Bronchial epithelial cell (primary cell): ENCODE measurements around the gene AVPR2. TPM values are rescaled to one million over a fixed set of nuclear protein-coding genes. Genes with fewer than 3 reads are reported as not detected.
A peak's percentile ranks its signal among the peaks of the same experiment; 100 is the strongest.

Source experiments
- DNase-seq: peaks from one replicate; pipeline ENCODE4 v3.0.0-alpha.2; 2010; ENCODE audit warnings: low read depth
- FAIRE-seq: peaks from 2 replicates; lab custom pipeline; 2011; peaks lifted over from hg19 to GRCh38; lab: Jason Lieb, UNC
- H3K27me3 ChIP-seq: 2 replicates; pipeline ENCODE4 v1.5.1; 2011; ENCODE audit warnings: low read length; ENCODE audit not compliant: control insufficient read depth, insufficient read depth
- H3K36me3 ChIP-seq: 2 replicates; pipeline ENCODE4 v1.5.1; 2011; ENCODE audit warnings: low read length; ENCODE audit not compliant: control insufficient read depth, insufficient read depth
- H3K4me3 ChIP-seq: 2 replicates; pipeline ENCODE4 v1.5.1; 2011; ENCODE audit warnings: mild to moderate bottlenecking, low read depth, low read length, control low read depth
- CTCF ChIP-seq: IDR thresholded peaks from 2 replicates; pipeline ENCODE4 v1.5.1; 2011; ENCODE audit warnings: mild to moderate bottlenecking, moderate library complexity, low read length, control low read depth, inconsistent platforms; ENCODE audit not compliant: insufficient read depth, severe bottlenecking
- total RNA-seq: library from RNA; depleted of rRNA; stranded (reverse); fragments of >200 nt; gene quantifications from 2 replicates; pipeline ENCODE4 v1.2.1, GENCODE V29; 2014

Gene AVPR2
- total RNA-seq, 1 donor from 2014 or later, result not detected

GRCh38 chrX:153921511-153922446, 17.3 kb downstream of the AVPR2 start:
- FAIRE-seq (no peak), DNase-seq (no peak)
- no peaks in the 10 kb centered on the region for H3K27me3 ChIP-seq
- no peak overlapping the region for H3K4me3 ChIP-seq
- H3K36me3 ChIP-seq, result no peaks in the 10 kb centered on the region
- no peak for TF ChIP-seq CTCF

GRCh38 chrX:153922932-153923857, 18.7 kb downstream of the AVPR2 start:
- DNase-seq, result no peak
- FAIRE-seq, result no peak

GRCh38 chrX:153924149-153924861, 19.8 kb downstream of the AVPR2 start:
- FAIRE-seq (no peak), DNase-seq (no peak)
- no peak overlapping the region for H3K4me3 ChIP-seq
- peak; percentile 20 for TF ChIP-seq CTCF
- no peaks in the 10 kb centered on the region for H3K27me3 ChIP-seq
- no peaks in the 10 kb centered on the region for H3K36me3 ChIP-seq

More at GRCh38 chrX:153922932-153923857, 18.7 kb downstream of the AVPR2 start:
- Histone ChIP-seq H3K27me3 (no peaks in the 10 kb centered on the region), H3K4me3 (no peak overlapping the region), H3K36me3 (no peaks in the 10 kb centered on the region)
- peak; percentile 70 for TF ChIP-seq CTCF

GRCh38 chrX:153925387-153925738, 20.9 kb downstream of the AVPR2 start:
- TF ChIP-seq CTCF, result no peak
- Histone ChIP-seq H3K36me3 (peaks cover 1% of the 10 kb centered on the region), H3K4me3 (no peak overlapping the region), H3K27me3 (no peaks in the 10 kb centered on the region)
- DNase-seq, result no peak
- no peak for FAIRE-seq

- Histone ChIP-seq H3K27me3 (no peaks in the 10 kb centered on the region), H3K36me3 (peaks cover 1% of the 10 kb centered on the region), H3K4me3 (peak within 1 kb of the TSS; percentile 53)
- TF ChIP-seq CTCF, result no peak
- FAIRE-seq (no peak), DNase-seq (no peak)
These were observed 21.5 kb downstream of the AVPR2 start, which contains the start of gene ARHGAP4 for GRCh38 chrX:153925739-153926551. ARHGAP4 (minus strand) TSS chrX:153926264; CDS start chrX:153926202, 62 bp downstream.
